BJ (cell line): ENCODE measurements around the gene GPR152. TPM values are rescaled to one million over a fixed set of nuclear protein-coding genes. Genes with fewer than 3 reads are reported as not detected.
A peak's percentile ranks its signal among the peaks of the same experiment; 100 is the strongest.

Source experiments
- CTCF ChIA-PET: fragments of 350-600 bp; formaldehyde crosslinking; extraction: SDS; loops from one replicate; lab custom pipeline; 2021; ENCODE audit warnings: antibody characterized with exemption, inconsistent platforms; lab: Yijun Ruan, JAX
- POLR2A ChIA-PET: fragments of 300-600 bp; sonication (Branson Sonifier 250); formaldehyde crosslinking; extraction: SDS; loops from one replicate; lab custom pipeline; 2021; ENCODE audit warnings: antibody characterized with exemption; lab: Charles Lee
- DNase-seq: peaks from one replicate; pipeline ENCODE4 v3.0.0-alpha.2; 2011; ENCODE audit warnings: low read depth
- H3K27me3 ChIP-seq: 2 replicates; pipeline ENCODE4 v1.6.0; 2011; ENCODE audit warnings: low read length; ENCODE audit not compliant: control insufficient read depth, insufficient read depth
- H3K36me3 ChIP-seq: 2 replicates; pipeline ENCODE4 v1.5.1; 2011; ENCODE audit warnings: low read length; ENCODE audit not compliant: control insufficient read depth, insufficient read depth
- H3K4me3 ChIP-seq: 2 replicates; pipeline ENCODE4 v1.5.1; 2011; ENCODE audit warnings: low read depth, mild to moderate bottlenecking, control low read depth, low read length
- polyA plus RNA-seq: library from polyadenylated mRNA; depleted of rRNA; stranded (reverse); fragments of >200 nt; gene quantifications from 2 replicates; pipeline ENCODE4 v1.2.3, GENCODE V29; 2011; rRNA removed
- small RNA-seq: library from RNA; depleted of rRNA; stranded (forward); fragments of <200 nt; gene quantifications from one replicate; pipeline ENCODE3, GENCODE V24; 2012; ENCODE audit warnings: low replicate concordance, low read depth; ENCODE audit not compliant: insufficient read length
- TF ChIP-seq, protein P1 (sequence below): IDR thresholded peaks from 2 replicates; pipeline ENCODE4 v1.5.1; 2011; ENCODE audit warnings: low read depth, mild to moderate bottlenecking, control low read depth, inconsistent platforms, low read length, moderate library complexity; ENCODE audit not compliant: insufficient read depth

The GPR152 gene
- polyA plus RNA-seq, 1 experiment: not detected

DNA sequence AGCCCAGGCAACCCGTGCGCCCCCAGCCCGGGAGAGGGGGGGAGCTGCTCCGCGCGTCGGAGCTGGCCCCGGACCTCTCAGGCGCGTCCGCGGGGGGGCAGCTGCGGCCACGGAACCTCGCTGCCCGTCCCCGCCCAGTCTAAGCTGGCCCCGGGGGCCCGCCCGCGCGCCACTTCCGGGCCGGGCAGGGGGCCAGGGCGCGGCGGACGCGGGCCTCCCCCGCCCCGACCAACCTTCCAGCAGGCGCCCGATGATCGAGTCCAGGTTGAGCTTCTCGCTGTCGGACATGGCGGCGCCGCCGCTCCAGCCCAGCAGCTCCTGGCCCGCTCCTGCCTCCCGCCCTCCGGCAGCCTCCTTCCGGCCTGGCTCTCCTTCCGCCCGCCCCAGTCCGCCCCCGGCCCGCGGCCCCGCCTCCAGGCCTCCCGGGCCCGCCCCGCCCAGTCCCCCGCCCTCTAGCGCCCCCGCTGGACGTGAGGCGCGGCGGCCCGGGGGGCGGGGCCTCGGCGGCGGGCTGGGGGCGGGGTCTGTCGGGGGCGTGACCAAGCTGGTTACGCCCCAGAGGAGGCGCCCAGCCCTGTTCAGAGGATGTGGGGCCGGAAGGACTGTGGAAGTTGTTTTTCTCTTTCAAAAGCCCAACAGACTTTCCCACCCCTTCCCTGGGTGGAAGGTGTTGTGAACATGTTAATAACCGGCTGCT, 50.9 kb downstream of the GPR152 start, which contains the start of gene PPP1CA:
PPP1CA (minus strand) TSS at position 364 of the 697 bp plus-strand sequence; CDS start at position 288, 76 bp downstream.
- ChIA-PET CTCF (interaction anchor here (0.8 to 2.7 kb wide), 26 partner anchors 10 to 113 kb away, joined by 3 to 16 read pairs (median 4); partner anchors contain the start of genes CLCF1, CORO1B, PITPNM1 and RAD9A), POLR2A (interaction anchor here (0.5 to 1.5 kb wide), 4 partner anchors 10 to 66 kb away, joined by 3 to 29 read pairs (median 16); partner anchors contain the start of genes CLCF1 and RAD9A)
- TF ChIP-seq, protein P1, sequence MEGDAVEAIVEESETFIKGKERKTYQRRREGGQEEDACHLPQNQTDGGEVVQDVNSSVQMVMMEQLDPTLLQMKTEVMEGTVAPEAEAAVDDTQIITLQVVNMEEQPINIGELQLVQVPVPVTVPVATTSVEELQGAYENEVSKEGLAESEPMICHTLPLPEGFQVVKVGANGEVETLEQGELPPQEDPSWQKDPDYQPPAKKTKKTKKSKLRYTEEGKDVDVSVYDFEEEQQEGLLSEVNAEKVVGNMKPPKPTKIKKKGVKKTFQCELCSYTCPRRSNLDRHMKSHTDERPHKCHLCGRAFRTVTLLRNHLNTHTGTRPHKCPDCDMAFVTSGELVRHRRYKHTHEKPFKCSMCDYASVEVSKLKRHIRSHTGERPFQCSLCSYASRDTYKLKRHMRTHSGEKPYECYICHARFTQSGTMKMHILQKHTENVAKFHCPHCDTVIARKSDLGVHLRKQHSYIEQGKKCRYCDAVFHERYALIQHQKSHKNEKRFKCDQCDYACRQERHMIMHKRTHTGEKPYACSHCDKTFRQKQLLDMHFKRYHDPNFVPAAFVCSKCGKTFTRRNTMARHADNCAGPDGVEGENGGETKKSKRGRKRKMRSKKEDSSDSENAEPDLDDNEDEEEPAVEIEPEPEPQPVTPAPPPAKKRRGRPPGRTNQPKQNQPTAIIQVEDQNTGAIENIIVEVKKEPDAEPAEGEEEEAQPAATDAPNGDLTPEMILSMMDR: 0 out of 2 replicates have a peak, but pooled peaks have one; percentile 7
- H3K27me3 ChIP-seq: no peaks in the 10 kb centered on the region
- peak within 1 kb of the TSS; percentile 98 for H3K4me3 ChIP-seq
- peaks cover 24% of the 10 kb centered on the region for H3K36me3 ChIP-seq
- peak; percentile 27 for DNase-seq

Small RNA genes within 50 kb of the gene (small RNA-seq; reads per million reads assigned to genes)
- not detected for gene MIR6752

Other genes with a start within 250 kb of the GPR152 start
- 21.9 and 31.2 TPM in 2 replicates for gene GRK2, start 186.3 kb downstream of the GPR152 start, polyA plus RNA-seq
- gene ANKRD13D, start 163.4 kb downstream of the GPR152 start, polyA plus RNA-seq: 18.4 and 30.7 TPM in 2 replicates
- 19.1 and 22.1 TPM in 2 replicates for gene SSH3, start 149.2 kb downstream of the GPR152 start, polyA plus RNA-seq
- gene POLD4, start 99.2 kb downstream of the GPR152 start, polyA plus RNA-seq: 95.6 and 119 TPM in 2 replicates
- gene CLCF1, start 79.1 kb downstream of the GPR152 start, polyA plus RNA-seq: 13.9 and 21.3 TPM in 2 replicates
- gene RAD9A, start 60.7 kb downstream of the GPR152 start, polyA plus RNA-seq: 5.9 and 10.7 TPM in 2 replicates
- 146 and 233 TPM in 2 replicates for gene PPP1CA, start 50.9 kb downstream of the GPR152 start, polyA plus RNA-seq
- not detected in 2 replicates for gene TBC1D10C, start 48.6 kb downstream of the GPR152 start, polyA plus RNA-seq
- 0.07 and 0.12 TPM in 2 replicates for gene CARNS1, start 37.1 kb downstream of the GPR152 start, polyA plus RNA-seq
- gene RPS6KB2, start 24.2 kb downstream of the GPR152 start, polyA plus RNA-seq: 42.9 and 59.9 TPM in 2 replicates
- 0.27 and 0.43 TPM in 2 replicates for gene PTPRCAP, start 15.0 kb downstream of the GPR152 start, polyA plus RNA-seq
- 86.5 and 158 TPM in 2 replicates for gene CORO1B, start 9.3 kb downstream of the GPR152 start, polyA plus RNA-seq
- gene CABP4, start 2.6 kb upstream of the GPR152 start, polyA plus RNA-seq: not detected in 2 replicates
- 30.6 and 31.7 TPM in 2 replicates for gene TMEM134, start 16.5 kb upstream of the GPR152 start, polyA plus RNA-seq
- gene AIP, start 30.3 kb upstream of the GPR152 start, polyA plus RNA-seq: 69.9 and 133 TPM in 2 replicates
- 8.0 and 14.4 TPM in 2 replicates for gene PITPNM1, start 52.6 kb upstream of the GPR152 start, polyA plus RNA-seq
- gene CDK2AP2, start 55.4 kb upstream of the GPR152 start, polyA plus RNA-seq: 15.4 and 30.4 TPM in 2 replicates
- gene CABP2, start 70.7 kb upstream of the GPR152 start, polyA plus RNA-seq: not detected in 2 replicates
- 679 and 883 TPM in 2 replicates for gene GSTP1, start 131.1 kb upstream of the GPR152 start, polyA plus RNA-seq
- 97.9 and 149 TPM in 2 replicates for gene NDUFV1, start 154.2 kb upstream of the GPR152 start, polyA plus RNA-seq
- 1.3 and 1.7 TPM in 2 replicates for gene NUDT8, start 177.2 kb upstream of the GPR152 start, polyA plus RNA-seq
- gene TBX10, start 187.0 kb upstream of the GPR152 start, polyA plus RNA-seq: not detected in 2 replicates
- gene ACY3, start 198.0 kb upstream of the GPR152 start, polyA plus RNA-seq: not detected in 2 replicates
- not detected in 2 replicates for gene ALDH3B2, start 221.9 kb upstream of the GPR152 start, polyA plus RNA-seq